ENCODE results near the gene MT1A. TPM values are rescaled to one million over a fixed set of nuclear protein-coding genes. Genes with fewer than 3 reads are reported as not detected.

Gene MT1A
- total RNA-seq: 1.8 TPM

DNA sequence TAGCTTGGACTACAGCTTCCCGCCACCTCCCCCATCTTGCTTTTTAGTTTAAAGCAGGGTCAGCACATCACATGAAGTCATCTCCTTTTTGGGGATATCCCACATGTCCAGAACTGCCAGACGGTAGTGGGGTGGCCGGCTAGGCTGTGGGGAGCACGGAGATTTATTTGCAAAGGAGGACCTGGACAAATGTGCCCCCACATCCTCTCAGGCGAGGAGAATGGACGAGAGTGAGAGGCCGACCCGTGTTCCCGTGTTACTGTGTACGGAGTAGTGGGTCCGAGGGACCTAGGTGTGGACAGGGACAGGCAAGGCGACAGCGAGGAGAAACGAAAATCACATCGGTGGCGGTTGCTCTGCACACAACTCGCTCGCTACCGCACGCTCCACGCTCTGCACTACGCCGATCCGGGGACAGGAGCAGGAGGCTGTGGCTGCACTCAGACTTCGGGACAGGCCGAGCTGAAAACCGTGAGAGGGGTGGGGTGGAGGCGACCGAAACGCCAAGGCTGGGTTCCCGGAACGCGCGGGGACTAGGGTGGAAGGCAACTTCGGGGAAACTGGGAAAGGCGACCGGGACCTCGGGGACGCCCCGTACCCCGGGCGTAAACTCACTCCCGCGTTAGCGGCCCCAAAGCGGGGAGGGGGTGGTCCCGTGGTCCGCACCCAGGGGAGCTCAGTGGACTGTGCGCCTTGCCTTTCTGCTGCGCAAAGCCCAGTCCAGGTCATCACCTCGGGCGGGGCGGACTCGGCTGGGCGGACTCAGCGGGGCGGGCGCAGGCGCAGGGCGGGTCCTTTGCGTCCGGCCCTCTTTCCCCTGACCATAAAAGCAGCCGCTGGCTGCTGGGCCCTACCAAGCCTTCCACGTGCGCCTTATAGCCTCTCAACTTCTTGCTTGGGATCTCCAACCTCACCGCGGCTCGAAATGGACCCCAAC lies at the start of gene MT1A:
MT1A (plus strand) TSS at position 853 of the 937 bp plus-strand sequence; CDS start at position 926, 73 bp downstream.
- intact Hi-C loops (cut with DNase I): no loop called here
- ATAC-seq: peak; percentile 88
- DNase-seq (ENCODE audit: low spot score): peak; percentile 87

DNA sequence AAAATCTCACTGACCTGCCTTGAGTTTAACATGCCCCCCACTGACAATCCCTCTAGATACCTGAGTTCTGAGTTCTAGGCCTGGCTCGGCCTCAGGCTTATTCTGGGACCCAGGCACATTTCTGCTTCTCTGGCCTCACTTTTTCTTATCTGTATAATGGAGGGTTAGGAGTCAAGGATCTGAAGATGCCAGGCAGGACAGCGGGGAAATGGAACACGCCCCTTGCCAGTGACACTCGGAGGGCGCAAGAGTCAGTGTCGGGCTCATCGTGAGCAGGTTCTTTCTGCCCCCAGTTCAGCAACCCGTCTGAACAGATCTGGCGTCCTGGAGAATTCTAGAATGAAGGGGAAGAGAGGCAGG lies 49.7 kb upstream of the MT1A start:
- ATAC-seq (no peak), DNase-seq (ENCODE audit: low spot score) (no peak)
- intact Hi-C loops (cut with DNase I): no loop called here

DNA sequence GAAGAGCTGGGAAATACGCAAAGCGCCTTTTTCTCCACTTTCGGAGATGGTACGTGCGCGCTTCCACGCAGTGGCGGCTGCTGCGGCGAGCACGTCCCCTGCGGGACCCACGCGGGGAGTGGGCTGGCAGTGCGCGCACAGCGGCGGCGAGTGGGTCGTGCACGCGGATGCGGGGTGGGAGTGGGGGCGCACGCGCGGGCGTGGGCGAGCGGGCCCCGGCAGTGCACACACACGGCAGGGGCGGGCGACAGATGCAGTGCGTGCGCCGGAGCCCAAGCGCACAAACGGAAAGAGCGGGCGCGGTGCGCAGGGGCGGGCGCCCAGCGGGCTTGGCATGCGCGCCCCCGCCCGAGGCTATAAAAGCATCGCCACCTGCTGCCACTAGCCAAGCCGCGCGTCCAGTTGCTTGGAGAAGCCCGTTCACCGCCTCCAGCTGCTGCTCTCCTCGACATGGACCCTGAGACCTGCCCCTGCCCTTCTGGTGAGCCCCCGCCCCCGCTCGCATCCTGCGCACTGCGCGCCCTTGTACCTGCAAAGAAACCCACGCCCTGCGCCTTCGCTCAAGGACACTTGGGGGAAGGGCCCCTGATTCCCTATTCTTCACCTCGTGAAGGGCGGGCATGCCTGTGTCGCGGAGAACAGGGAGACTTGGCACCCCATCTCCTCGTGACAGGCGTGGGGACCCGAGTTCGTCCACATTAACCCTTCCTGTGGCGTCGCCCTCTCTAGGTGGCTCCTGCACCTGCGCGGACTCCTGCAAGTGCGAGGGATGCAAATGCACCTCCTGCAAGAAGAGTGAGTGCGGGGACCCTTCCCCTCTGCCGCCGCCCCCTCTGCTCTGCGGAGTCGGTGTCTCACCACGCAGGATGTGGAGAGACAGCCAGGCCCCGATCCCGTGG lies 49.1 kb upstream of the MT1A start, which contains the start of gene MT3:
MT3 (plus strand) TSS at position 388 of the 899 bp plus-strand sequence; CDS start at position 451, 63 bp downstream.
- ATAC-seq: peak; percentile 50
- DNase-seq (ENCODE audit: low spot score): peak; percentile 61

DNA sequence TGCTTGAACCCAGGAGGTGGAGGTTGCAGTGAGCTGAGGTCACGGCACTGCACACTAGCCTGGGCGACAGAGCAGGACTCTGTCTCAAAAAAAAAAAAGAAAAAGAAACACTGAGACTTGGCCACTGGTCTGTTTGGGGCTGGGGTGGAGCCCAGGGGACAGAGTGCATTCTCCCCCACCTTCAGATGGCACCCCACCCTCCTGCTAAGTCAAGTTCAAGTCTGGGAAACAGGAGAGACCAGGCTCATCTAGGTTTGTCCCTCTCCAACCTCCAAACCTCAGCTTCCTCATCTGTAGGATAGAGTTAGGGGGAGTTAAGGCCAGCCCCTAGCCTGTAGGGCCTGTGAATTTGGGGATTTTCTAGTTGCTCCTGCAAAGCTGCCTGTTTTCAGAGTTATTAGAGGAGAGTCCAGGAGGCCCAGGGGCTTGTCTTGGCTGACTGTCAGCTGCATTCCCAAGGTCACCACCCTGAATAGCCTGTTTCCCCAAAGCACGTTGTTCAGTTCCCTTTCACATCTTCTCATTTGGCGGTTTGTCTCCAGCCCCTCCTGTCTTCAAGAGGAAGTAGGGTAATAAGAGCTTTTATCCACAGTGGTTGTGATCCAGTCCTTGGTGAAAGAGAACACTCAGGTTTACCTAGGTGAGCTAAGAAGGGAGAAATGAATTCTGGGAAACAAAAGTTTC lies 46.9 kb upstream of the MT1A start:
- no peak for ATAC-seq
- intact Hi-C loops (cut with DNase I): no loop called here
- no peak for DNase-seq (ENCODE audit: low spot score)

More for the DNA sequence above, 49.1 kb upstream of the MT1A start, which contains the start of gene MT3:
- intact Hi-C loops (cut with DNase I): no loop called here

DNA sequence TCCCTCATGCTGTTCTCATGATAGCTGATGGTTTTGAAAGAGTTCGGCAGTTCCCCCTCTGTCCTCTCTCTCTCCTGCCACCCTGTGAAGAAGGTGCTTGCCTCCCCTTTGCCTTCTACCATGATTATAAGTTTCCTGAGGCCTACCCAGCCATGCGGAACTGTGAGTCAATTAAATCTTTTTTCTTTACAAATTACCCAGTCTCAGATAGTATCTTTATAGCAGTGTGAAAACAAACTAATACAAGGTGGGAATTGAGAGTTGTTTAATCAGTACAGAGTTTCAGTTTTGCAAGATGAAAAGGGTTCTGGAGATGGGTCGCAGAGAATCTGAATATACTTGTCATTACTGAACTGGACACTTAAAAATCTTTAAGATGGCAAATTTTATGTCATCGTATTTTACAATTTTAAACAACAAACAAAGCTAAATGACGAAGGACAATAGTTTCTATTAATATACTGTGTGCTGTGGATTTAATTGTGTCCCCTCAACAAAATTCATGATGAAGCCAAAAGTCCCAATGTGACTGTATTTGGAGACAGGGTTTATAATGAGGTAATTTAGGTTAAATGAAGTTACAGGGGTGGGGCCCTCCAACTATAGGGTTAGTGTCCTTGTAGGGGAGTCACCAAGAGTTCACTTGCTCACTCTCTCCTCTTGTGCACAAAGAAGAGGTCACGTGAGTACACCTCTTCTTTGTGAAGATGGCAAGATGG lies 44.7 kb upstream of the MT1A start:
- DNase-seq (ENCODE audit: low spot score) (no peak), ATAC-seq (no peak)
- intact Hi-C loops (cut with DNase I): no loop called here

DNA sequence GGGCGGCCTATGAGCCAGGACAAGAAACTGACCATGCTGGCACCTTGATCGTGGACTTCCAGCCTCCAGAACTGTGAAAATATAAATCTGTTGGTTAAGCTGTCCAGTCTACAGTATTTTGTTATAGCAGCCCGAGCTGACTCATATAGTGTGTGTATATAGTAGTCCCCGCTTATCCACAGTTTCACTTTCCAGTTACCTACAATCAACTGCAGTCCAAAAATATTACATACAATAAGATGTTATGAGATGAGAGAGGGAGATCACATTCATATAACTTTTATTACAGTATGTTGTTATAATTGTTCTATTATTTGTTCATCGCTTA lies 44.2 kb upstream of the MT1A start:
- DNase-seq (ENCODE audit: low spot score) (no peak), ATAC-seq (no peak)
- intact Hi-C loops (cut with DNase I): no loop called here

DNA sequence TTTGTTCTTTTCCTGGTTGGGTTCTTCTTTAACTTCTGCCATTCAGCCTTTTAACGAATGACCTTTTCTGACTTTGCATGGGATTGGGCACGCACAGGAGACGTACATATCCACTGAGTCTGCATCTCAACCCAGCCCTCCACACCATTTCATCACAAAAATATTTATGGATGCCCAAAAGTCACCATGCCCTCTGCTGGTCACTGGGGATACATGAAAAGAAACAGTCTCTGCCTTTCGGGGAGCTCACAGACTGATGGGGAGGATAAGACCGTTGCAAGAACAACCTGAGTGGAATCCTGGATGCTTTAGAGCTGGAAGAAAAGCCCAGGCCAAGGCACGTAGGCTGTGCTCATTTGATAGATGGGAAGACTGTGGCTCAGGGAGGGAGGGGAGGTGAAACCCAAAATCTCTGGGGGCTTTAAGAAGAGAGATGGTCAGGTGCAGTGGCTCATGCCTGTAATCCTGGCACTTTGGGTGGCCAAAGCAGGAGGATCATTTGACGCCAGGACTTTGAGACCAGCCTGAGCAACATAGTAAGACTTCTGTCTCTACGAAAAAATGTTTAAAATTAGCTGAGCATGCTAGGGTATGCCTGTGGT lies 38.0 kb upstream of the MT1A start:
- DNase-seq (ENCODE audit: low spot score) (no peak), ATAC-seq (peak; percentile 59)
- intact Hi-C loops (cut with DNase I): loop anchor here (10.0 kb wide), 1 partner anchor 86 kb away; no protein-coding TSS in a partner anchor

DNA sequence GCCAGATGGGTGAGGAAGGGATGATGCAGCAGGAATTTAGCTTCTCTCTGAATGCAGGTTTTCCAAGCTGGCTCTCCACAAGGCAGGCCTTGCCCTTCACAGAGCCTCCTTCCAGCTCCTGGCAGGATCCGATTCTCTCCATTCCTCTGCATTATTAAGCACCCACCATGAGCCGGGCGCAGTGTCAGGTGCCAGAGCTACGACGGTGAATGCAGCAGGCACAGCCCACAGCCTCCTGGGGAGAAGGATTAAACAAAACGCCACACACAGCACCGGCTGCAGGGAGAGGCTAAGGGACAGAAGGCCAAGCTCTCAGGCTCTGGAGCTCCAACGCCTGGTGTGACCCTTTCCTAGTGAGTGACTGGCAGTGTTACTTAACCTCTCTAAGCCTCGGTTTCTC lies 37.1 kb upstream of the MT1A start:
- intact Hi-C loops (cut with DNase I): loop anchor here (10.0 kb wide), 1 partner anchor 87 kb away; no protein-coding TSS in a partner anchor
- ATAC-seq (no peak), DNase-seq (ENCODE audit: low spot score) (no peak)

DNA sequence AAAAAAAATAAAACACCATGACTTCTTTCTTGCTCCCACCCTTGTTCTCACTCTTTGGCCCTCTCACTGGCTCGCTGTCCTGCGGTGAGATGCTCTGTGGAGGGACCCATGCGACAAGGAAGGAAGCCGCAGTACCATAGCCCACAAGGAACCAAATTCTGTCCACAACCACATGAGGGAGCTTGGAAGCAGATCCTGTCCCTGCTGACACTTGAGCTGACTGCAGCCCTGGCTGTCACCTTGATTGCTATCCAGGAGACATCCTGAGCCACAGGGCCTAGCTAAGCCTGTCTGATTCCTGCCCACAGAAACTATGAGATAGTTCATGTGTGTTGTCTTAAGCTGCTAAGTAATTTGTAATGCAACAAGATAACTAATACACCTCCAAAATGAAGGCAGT lies 34.9 kb upstream of the MT1A start:
- DNase-seq (ENCODE audit: low spot score) (no peak), ATAC-seq (no peak)
- intact Hi-C loops (cut with DNase I): loop anchor here (10.0 kb wide), 1 partner anchor 89 kb away; no protein-coding TSS in a partner anchor

DNA sequence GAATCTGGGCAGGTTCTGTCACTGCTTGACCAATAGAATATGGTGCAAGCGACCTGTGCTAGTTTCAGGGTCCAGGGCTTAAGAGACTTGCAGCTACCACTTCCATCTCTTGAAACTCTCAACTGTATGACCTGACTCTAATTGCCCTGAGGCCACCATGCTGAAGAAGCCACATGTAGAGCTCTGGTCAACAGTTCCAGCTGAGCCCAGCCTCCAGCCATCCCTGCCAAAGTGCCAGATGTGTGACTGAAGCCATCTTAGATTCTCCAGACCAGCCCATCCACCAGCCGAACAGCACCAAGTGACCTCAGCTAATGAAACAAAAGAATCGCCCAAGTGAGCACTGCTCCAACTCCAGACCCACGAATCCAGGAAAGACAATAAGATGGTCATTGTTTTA lies 33.5 kb upstream of the MT1A start:
- DNase-seq (ENCODE audit: low spot score) (no peak), ATAC-seq (no peak)
- intact Hi-C loops (cut with DNase I): loop anchor here (10.0 kb wide), 1 partner anchor 90 kb away; no protein-coding TSS in a partner anchor

DNA sequence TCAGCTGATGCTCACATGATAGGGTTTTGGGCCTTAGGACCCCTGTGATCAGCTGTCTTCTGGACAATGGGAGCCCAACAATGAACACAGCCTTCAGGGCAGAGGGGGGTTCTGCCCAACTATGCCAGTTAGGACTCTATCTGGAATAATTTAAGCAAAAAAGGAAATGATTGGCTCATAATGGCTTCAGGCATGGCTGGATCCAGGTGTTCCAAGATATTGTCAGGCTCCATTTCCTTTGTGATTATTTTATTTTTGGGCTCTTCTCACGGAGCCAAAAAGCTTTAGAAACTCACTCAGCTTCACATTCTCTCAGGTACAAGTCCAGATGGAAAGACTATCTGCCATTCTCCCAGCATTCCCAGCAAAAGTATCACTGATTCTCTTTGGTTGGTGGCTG lies 33.0 kb upstream of the MT1A start:
- ATAC-seq (no peak), DNase-seq (ENCODE audit: low spot score) (no peak)
- intact Hi-C loops (cut with DNase I): loop anchor here (10.0 kb wide), 1 partner anchor 91 kb away; no protein-coding TSS in a partner anchor

DNA sequence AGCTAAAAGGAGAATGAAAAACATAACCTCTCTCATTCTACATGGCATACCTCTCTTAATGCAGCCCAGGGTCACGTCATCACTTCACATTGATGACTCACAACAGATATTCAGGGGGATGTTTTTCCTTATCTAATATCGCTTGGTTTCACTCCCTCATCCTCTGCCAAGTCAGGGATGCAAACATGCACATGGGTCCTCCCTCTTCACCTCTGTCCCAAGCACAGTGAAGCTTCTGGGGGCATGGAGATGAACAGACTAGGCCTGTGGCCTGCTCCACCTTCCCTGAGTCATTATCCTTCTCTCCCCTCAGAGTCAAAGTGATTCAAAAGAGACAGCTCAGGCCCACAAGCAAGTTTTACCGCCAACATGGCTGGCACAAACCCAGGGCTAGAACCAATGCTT lies 32.4 kb upstream of the MT1A start:
- no peak for DNase-seq (ENCODE audit: low spot score)
- ATAC-seq: peak; percentile 17
- intact Hi-C loops (cut with DNase I): loop anchor here (10.0 kb wide), 1 partner anchor 91 kb away; no protein-coding TSS in a partner anchor

DNA sequence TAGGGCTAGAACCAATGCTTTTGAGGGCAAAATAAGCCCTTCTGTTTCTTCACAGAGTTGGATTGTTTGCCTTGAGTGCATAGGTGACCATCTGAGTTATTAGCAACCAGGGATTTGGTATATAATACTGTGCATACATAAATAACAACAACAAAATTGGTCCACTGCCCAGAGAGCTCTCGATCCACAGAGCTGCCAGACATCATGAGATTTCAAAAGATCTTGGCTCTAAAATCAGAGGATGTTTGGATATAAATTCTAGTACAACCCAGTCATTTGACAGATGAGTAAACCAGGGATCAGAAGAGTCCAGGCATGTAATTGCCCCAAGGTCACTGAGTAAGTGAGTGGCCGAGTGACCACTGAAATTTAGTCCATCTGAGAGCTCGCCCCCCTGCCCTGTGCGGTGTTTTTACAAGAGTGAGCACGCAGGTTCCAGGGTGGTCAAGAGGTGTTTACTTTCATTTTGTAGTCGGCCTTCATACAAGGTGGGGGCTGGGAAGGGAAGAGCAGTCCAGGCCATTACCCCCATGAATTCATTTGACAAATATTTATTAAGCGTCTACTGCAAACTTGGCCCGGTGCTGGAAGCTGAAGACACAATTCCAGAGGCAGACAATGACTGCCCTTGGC lies 31.9 kb upstream of the MT1A start:
- ATAC-seq: peak; percentile 26
- intact Hi-C loops (cut with DNase I): loop anchor here (10.0 kb wide), 1 partner anchor 92 kb away; no protein-coding TSS in a partner anchor
- DNase-seq (ENCODE audit: low spot score): no peak

DNA sequence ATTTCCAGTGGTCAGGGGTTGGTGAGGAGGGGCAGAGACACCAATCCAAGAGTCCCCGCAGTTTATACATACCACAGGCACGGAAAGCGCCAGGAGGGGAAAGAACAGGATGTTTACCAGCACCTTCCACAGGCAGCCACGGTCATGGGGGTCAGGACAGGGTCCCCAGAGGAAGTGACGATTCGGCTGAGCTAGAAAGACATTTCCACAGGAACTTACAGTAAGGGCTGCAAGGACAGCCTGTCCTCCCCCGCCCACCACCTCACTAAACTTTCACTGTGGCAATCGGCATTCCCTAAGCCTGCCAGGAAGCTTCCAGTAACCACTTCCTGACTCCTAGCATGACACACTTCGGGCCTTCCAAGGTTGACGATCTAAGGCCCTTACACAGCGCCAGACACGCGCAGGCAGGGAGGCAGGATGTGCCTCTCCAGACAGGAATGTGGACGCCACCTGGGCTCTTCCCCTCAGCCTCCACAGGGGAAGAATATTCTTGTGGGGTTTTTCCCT lies 31.3 kb upstream of the MT1A start:
- peak; percentile 75 for DNase-seq (ENCODE audit: low spot score)
- peak; percentile 70 for ATAC-seq
- intact Hi-C loops (cut with DNase I): loop anchor here (10.0 kb wide), 1 partner anchor 92 kb away; no protein-coding TSS in a partner anchor

DNA sequence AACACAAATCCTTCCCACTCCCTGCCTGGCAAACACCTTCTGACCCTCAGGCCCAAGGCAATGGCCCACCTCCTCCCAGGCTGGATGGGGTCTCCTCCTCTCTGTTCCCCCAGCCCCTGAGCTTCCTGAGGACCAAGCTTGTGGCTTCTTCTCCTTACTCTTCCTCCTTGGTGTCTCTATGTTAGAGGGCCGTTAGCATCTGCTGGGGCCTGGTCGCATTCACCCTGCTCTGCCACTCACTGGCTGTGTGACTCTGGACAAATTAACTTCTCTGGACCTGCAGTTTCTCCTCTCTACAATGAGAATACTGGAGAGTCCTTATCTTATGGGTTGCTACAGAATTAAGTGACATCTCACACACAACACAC lies 30.8 kb upstream of the MT1A start:
- intact Hi-C loops (cut with DNase I): loop anchor here (10.0 kb wide), 1 partner anchor 93 kb away; no protein-coding TSS in a partner anchor
- no peak for ATAC-seq
- no peak for DNase-seq (ENCODE audit: low spot score)

DNA sequence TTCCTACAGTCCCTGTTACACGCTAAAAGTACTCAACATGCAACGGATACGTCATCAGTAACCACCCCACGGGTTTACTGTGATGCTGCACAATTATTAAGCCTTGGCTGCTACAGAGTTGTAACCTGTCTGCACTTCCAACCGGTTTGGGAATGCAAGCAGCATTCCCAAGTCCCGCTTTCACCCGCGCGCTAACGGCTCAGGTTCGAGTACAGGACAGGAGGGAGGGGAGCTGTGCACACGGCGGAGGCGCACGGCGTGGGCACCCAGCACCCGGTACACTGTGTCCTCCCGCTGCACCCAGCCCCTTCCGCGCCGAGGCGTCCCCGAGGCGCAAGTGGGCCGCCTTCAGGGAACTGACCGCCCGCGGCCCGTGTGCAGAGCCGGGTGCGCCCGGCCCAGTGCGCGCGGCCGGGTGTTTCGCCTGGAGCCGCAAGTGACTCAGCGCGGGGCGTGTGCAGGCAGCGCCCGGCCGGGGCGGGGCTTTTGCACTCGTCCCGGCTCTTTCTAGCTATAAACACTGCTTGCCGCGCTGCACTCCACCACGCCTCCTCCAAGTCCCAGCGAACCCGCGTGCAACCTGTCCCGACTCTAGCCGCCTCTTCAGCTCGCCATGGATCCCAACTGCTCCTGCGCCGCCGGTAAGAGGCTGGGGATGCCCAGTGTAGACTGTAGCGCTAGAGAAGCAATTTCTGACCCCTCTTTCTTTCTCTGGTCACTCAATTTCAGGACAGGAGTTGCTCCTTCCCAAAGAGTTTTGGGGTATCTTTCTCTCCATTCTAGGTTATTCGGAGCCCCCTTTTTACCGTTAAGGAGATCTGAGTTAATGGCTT lies 30.2 kb upstream of the MT1A start, which contains the start of gene MT2A:
MT2A (plus strand) TSS at position 542 of the 833 bp plus-strand sequence; CDS start at position 614, 72 bp downstream.
- intact Hi-C loops (cut with DNase I): loop anchor here (10.0 kb wide), 1 partner anchor 93 kb away; no protein-coding TSS in a partner anchor

More for the DNA sequence above, 30.2 kb upstream of the MT1A start, which contains the start of gene MT2A:
- peak; percentile 94 for DNase-seq (ENCODE audit: low spot score)
- ATAC-seq: peak; percentile 88
